Measurements from ENCODE around the gene SAMD1. TPM values are rescaled to one million over a fixed set of nuclear protein-coding genes. Genes with fewer than 3 reads are reported as not detected.

Gene SAMD1
- total RNA-seq, 1 donor = 27.9 TPM

GRCh38 chr19:14135985-14136508 is 45.5 kb upstream of the SAMD1 start:
- no peak overlapping the region for H3K27ac ChIP-seq (ENCODE audit: low read depth, low read length)
- peak overlapping the region; percentile 89 for H3K4me3 ChIP-seq (ENCODE audit: insufficient read depth, low read length)
- no peaks in the 10 kb centered on the region for H3K9me3 ChIP-seq (ENCODE audit: low read depth, low read length)
- peak overlapping the region; percentile 83 for H2AFZ ChIP-seq (ENCODE audit: low read length)
- H3K79me2 ChIP-seq (ENCODE audit: insufficient read depth, low read length) = peaks cover 25% of the 10 kb centered on the region
- H4K20me1 ChIP-seq (ENCODE audit: insufficient read depth, low read length) = no peaks in the 10 kb centered on the region
- H3K4me1 ChIP-seq (ENCODE audit: insufficient read depth, low read length) = peaks cover 30% of the 10 kb centered on the region
- H3K27me3 ChIP-seq (ENCODE audit: insufficient read depth, low read length) = no peaks in the 10 kb centered on the region
- DNase-seq (ENCODE audit: insufficient read length, low spot score, missing footprints) = peak; percentile 90
- H3K4me2 ChIP-seq (ENCODE audit: insufficient read depth, low read length) = peak overlapping the region; percentile 94
- no peaks in the 10 kb centered on the region for H3K36me3 ChIP-seq (ENCODE audit: insufficient read depth, low read length)
- no peak for TF ChIP-seq CTCF (IDR thresholded peaks at IDR 0.05; ENCODE audit: extremely low read depth, low read depth, low read length)

- peaks cover 30% of the 10 kb centered on the region for H3K4me1 ChIP-seq (ENCODE audit: insufficient read depth, low read length)
- H3K9me3 ChIP-seq (ENCODE audit: low read depth, low read length) = no peaks in the 10 kb centered on the region
- DNase-seq (ENCODE audit: insufficient read length, low spot score, missing footprints) = no peak
- TF ChIP-seq CTCF (IDR thresholded peaks at IDR 0.05; ENCODE audit: extremely low read depth, low read depth, low read length) = no peak
- no peak overlapping the region for H3K27ac ChIP-seq (ENCODE audit: low read depth, low read length)
- peak overlapping the region; percentile 68 for H2AFZ ChIP-seq (ENCODE audit: low read length)
- peak overlapping the region; percentile 89 for H3K4me3 ChIP-seq (ENCODE audit: insufficient read depth, low read length)
- H4K20me1 ChIP-seq (ENCODE audit: insufficient read depth, low read length) = no peaks in the 10 kb centered on the region
- peak overlapping the region; percentile 94 for H3K4me2 ChIP-seq (ENCODE audit: insufficient read depth, low read length)
- no peaks in the 10 kb centered on the region for H3K36me3 ChIP-seq (ENCODE audit: insufficient read depth, low read length)
- H3K79me2 ChIP-seq (ENCODE audit: insufficient read depth, low read length) = peaks cover 25% of the 10 kb centered on the region
- no peaks in the 10 kb centered on the region for H3K27me3 ChIP-seq (ENCODE audit: insufficient read depth, low read length)
Measured at GRCh38 chr19:14135355-14135754, 44.8 kb upstream of the SAMD1 start.

GRCh38 chr19:14127929-14128509 is 37.5 kb upstream of the SAMD1 start:
- peak; percentile 13 for DNase-seq (ENCODE audit: insufficient read length, low spot score, missing footprints)
- peak overlapping the region; percentile 20 for H2AFZ ChIP-seq (ENCODE audit: low read length)

More at GRCh38 chr19:14127929-14128509, 37.5 kb upstream of the SAMD1 start:
- no peak for TF ChIP-seq CTCF (IDR thresholded peaks at IDR 0.05; ENCODE audit: extremely low read depth, low read depth, low read length)
- H3K79me2 ChIP-seq (ENCODE audit: insufficient read depth, low read length) = no peaks in the 10 kb centered on the region
- no peaks in the 10 kb centered on the region for H3K27me3 ChIP-seq (ENCODE audit: insufficient read depth, low read length)
- H3K36me3 ChIP-seq (ENCODE audit: insufficient read depth, low read length) = peaks cover 3% of the 10 kb centered on the region
- H3K4me2 ChIP-seq (ENCODE audit: insufficient read depth, low read length) = no peak overlapping the region
- H3K4me1 ChIP-seq (ENCODE audit: insufficient read depth, low read length) = no peaks in the 10 kb centered on the region
- no peak overlapping the region for H3K4me3 ChIP-seq (ENCODE audit: insufficient read depth, low read length)
- H3K27ac ChIP-seq (ENCODE audit: low read depth, low read length) = no peak overlapping the region
- no peaks in the 10 kb centered on the region for H3K9me3 ChIP-seq (ENCODE audit: low read depth, low read length)
- H4K20me1 ChIP-seq (ENCODE audit: insufficient read depth, low read length) = no peaks in the 10 kb centered on the region

Data from osteoblast (primary cell).